Lung microvascular endothelial cell (primary cell): ENCODE data around the gene CACNA1C. TPM values are rescaled to one million over a fixed set of nuclear protein-coding genes. Genes with fewer than 3 reads are reported as not detected.

Experiments used
- DNase-seq, 2 donors: peaks; one replicate each; pipeline versions ENCODE4 v3.0.0 to v3.0.0-alpha.2; 2010; ENCODE audit warnings: low read depth in 2 of 2
- total RNA-seq: library from RNA; depleted of rRNA; stranded (reverse); fragments of >200 nt; gene quantifications from 2 replicates; pipeline ENCODE4 v1.2.1, GENCODE V29; 2014

CACNA1C gene
- total RNA-seq, 1 donor from 2014 or later: under 0.01 TPM

DNA sequence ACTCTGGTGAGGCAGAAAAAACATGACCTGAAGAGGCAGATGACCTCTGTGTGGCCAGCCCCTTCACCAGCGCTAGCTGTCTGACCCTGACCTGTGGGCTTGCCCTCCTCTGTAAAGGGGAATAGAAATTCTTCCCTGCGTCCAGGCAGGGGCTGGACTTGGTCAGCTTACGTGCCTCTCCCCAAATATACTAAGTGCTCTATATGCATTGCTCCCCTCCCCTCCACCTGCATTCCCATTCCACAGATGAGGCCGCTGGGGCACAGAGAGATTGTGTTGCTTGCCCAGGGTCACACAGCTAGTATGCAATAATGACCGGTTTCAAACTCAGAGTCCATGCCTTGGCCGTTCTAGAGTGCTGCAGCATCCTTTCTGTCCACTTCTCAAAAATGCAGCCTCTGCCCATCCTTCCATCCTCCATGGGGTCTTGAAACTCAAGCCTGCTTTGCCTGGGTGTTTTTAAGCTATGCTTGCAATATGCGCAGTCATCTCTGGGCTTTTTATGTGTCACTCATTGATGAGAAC lies 303.9 kb downstream of the CACNA1C start:
- no peak for DNase-seq

DNA sequence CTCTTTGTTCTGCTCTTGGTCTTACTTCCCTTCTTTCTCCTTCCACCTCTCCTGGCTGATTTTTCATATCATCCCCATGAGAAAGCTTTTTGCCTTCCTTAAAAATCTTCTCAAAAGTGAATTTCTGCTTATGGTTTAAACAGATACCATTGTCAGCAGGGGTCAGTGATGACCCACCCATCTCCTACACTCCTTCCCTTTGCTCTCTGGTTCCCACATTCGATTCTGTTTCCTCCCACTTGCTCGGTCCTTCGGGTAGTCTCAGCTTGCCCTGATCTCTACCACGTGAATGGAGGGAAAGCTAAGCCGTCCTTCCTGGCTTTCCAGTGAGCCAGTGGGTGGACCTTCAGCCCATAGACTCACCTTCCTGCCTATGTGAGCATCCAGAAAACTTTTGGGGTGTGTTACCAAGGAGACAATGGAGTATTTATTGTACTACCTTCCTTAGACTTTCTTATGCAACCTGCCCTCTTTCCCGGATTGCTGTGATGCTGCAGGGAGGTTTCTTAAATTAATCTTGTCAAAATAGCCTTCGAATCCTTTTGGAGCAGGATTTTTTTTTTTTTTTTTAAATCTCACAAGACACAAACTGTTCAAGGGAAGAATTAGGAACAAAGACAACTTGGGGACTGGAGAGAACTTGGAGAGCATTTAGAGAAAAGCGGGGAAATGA lies 306.3 kb downstream of the CACNA1C start:
- no peak for DNase-seq

DNA sequence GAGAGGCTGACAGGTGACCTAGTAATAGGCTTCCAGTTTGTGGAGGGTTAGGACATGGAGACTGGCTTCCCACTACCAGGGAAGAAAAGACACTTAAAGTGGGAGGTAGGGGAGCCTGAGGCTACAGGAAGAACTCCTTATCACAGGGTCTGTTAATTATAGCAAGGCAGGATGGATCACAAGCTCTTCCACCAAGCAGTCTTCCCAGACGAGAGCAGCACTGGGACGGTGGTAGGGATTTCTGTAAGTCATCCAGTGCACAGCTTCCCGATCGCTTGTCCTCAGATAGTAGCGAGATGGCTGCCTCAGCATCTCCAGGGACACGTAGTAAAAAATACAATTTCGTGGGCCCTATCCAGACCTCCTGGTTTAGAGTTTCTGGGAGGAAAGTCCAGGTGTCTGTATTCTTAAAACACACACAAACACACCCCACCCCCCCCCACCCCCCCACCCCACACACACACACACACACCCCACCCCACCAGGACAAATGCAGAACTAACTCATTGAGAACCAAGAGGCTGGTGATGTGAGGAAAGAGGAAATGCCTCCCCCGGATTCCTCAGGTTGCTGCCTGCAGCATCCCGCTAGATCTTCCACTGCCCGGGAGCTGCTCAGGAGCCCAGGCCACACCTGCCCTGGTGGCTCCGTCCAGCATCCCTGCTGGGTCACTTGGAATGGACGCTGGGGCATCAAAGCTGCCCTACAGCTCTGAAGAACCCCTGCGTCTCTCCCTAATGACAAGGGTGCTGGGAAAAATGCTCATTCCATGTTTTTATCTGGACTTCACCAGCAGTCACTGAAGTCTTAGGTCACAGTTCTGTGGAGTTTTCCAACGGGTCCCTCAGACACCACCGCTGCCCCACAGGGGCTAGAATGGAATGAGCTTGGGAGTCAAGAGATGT lies 307.2 kb downstream of the CACNA1C start:
- no peak for DNase-seq

DNA sequence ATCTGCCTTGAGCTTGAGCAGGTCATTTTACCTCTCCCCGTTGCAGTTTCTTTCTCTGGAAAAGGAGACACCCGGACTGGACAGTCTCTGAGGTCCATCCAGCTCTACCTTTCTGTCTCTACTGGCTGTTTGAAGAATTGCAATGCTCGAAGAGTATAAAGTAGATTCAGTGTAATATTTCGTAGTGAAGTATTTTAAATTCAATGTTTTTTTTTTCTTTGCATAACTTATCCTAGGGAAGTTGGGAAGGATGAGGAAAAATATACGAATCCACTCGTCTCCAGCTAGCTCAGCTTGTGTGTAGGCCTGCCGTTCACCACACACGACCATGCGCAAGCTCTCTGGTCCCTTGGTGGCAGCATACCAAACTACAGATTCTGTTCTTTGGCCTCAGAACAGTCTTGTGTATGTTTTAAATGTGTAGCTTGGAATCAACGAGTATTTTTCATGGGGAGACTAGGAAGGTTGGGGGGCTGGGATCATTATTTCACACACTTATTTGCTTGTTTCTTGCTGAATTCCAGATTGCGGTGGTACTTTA lies 307.9 kb downstream of the CACNA1C start:
- no peak for DNase-seq

DNA sequence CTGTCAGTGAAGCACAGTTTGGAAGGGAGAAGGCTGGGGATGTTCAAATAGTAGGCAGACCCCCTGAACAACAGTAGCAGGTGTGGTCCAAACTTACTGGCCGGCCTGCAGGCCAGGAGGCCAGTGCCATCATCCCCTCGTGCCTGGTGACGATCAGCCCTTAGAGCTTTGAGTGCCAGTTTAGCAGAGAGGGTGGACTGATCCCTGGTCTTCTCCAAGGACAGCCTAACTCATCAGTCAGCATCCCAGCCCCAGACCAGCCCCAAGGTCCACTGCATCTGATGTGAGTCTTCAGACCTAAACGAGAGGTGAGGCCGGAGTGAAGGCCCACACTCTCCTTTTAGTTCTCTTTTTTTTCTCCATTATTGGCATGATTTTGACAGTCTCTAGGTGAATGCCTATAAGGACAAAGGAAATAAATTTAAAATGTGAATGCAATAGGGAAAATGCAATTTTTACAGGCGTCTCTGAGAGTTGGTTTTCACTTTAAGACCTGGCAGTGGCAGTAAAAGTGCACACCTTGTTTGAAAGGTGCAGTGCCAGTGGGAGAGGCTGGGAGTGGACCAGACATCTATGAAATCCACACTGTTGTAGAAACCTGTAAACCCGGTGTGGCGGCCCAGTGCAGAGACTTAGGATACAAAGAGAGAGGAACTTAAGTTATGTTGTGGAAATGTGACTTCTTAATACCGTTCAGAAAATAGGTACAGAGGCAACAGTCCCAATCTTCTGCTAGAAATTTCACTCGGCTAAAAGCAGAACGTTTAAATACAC lies 311.2 kb downstream of the CACNA1C start:
- DNase-seq: no peak

DNA sequence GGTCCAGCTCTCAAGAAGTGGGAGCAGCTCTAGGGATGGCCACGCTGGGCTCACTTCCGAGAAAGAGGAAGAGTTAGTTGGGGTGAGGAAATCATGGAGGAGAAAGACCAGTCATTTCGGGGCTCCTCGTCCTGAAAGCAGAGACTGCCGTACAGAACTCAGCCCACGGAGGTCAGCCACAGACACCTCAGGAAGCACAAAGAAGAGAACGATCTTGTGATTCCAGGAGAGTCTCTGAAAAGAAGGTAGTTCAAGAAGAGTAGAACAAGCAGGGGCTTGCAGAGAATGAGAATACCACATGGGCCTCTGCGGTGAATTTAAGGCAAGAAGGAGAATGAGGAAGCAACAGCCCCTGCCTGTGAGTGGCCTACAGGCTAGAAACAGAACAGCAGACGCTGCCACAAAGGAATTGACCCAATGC lies 311.9 kb downstream of the CACNA1C start:
- DNase-seq: no peak

DNA sequence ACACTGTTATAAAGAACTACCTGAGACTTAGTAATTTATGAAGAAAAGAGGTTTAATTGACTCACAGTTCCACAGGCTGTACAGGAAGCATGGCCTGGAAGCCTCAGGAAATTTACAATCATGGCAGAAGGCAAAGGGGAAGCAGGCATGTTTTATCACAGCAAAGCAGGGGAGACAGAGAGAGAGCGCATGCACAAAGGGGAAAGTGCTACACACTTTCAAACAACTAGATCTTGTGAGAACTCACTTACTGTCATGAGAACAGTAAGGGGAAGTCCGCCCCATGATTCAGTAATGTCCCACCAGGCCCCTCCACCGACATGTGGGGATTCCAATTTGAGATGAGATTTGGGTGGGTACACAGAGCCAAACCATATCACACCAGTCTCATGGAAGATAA lies 313.9 kb downstream of the CACNA1C start:
- DNase-seq: no peak

DNA sequence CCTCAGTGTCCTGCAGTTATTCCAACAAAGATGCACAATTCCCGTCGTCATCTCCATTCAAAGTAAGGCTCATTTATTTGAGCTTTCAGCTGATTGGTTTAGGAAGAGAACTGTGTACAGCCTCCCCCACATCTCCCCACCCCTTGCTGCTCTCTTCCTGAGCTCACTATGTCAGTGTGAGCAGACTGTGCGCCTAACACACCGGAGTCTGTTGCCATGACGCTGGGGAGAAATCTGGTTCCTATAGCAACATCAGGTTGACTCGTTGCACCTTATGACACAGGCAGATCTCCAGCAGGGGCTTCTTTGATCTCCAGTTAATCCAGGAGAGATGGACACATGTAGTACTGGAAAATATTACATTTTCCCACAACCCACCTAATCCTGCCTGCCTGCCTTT lies 319.4 kb downstream of the CACNA1C start:
- no peak for DNase-seq

DNA sequence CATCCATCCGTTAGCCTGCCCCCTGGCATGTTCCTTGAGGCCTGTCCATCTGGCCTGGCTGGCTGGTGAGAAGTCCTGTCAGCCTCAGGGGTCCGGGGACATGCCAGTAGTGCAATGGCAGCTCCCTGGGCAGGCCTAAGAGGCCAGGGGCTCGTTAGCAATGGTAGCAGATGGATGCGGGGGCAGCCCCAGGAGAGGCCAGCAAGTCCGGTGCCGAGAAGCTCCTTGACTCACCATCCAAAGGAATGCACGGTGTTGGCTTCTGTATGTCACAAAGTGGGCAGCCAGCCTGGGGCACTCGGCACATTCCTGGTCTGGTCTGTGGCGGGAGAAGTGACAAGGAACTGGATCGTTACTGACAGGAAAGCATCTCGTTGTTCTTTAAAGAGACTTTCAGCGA lies 319.9 kb downstream of the CACNA1C start:
- no peak for DNase-seq

DNA sequence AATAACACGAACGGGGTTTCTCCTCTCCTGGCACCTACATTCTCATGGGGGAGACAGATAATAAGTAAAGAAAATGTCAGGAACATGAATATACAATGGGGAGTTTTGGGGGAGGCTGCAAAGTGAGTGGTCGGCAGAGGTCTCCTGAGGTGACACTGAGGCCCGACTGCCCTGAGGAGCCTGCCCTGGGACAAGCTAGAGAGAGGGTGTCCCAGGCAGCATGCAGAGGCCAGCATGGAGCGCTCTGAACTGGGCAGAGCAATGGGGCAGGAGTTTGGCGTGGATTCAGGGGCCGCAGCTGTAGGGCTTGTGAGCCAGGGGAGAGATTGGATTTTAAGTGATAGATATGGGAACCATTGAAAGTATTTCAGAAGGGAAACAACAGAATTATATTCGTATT lies 320.5 kb downstream of the CACNA1C start:
- no peak for DNase-seq

DNA sequence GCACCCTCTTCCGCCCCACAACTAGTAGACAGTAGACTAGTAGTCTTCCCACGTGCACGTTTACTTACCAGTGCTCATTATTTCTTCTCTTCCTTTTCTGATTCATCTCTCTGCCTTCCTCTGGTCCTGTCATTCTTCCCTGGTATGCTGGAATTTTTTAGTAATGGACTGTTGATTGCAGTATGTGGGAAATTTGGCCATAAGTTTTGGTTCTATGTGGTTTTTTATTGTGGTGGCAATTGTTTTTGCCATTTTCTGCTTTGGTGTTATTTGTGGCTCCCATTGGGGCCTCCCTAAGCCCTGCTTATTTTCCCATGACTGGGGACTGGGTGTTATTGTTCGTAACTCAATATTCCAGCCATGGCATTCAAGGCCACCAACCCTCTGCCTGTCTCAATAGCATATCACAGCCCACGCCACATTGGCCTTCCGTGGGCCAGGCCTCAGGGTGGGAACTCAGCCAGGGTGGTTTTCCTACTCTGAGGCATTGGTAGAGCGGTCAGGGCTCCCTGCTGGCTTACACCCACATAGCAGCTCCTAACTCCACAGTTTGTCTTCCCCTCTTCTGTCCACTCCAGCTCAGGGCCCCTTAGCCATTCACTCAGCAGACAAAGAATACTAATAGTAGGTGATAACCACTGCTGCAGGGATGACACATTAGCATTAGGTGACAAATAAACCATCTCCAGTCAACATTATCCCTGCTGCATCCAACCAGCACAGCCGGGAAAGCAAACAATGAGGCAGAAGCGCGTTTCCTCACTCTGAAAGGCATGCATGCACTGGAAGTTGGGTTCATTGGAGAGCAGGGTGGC lies 321.5 kb downstream of the CACNA1C start:
- DNase-seq: no peak

DNA sequence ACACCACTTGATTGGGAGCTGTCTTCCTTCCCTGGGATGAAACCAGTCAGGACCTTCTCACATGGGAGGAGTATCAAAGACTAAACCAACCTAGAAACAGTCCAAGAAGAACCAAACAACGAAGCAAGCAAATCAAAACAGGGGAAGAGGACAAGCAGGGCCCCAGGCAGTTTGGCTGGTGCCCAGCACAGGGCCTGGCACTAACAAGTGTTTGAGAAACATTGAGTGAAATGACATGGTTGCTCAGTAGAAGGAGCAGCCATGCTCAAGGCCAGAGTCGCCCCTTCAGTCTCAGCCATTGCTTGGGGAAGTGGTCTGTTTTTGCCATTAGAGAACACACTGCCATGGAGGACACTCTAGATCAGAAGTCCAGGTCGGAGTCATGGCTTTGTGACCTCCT lies 323.1 kb downstream of the CACNA1C start:
- no peak for DNase-seq

DNA sequence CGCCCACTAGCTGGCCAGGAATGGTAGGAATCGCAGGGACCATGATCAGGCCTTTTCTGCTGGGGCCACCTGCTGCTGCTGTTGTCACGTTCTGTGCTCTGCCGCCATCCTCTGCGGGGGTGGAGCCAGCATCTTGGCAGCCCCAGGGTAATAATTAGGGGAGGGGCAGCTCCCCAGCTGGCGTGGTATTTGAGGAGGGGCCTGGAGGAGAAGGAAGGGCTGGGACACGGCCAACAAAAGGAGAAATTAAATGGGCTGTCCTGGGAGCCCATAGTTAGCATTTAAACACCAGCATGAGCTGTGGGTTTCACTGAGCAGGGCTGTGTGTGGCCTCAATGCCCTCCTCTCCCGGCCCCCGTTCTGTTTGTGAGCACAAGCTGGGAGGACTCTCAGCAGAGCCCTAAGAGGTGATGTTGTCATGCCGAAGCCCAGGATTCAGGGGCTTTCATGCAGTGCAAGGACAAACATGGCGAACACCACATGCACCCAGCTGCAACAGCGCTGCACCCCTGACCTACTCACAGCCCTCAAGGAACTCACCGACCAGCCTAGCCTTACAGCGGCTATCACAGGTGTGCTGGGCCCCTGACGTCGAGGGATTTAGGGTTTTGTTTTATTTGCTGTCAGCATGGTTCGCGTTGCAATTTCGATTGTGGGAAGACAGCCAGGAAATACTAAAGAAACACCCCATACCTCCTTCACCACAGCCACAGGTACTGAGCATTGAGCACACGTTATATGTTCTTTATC lies 324.3 kb downstream of the CACNA1C start:
- DNase-seq: no peak

DNA sequence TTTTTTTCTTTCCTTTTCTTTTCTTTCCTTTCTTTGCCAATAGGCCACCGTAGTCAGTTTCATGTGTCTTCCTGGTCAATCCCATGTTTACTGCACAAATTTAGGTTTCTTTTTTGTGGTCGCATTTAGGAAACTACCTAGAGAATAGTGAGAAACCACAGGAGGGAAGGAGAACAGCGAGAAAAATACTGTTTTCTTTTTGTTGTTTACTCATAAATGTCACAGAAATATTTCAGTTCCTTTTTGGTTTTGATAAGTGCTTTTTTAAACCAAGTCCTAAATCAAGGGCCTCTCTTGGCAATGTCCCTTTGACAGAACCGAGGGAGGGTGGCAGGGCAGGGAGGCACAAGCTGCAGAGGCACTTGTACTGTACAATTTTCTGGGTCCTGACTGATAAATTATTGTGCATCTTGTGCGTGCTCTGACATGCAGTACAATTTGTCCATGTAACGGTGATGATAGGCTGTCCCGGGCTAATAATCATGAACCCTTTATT lies 326.1 kb downstream of the CACNA1C start:
- no peak for DNase-seq

DNA sequence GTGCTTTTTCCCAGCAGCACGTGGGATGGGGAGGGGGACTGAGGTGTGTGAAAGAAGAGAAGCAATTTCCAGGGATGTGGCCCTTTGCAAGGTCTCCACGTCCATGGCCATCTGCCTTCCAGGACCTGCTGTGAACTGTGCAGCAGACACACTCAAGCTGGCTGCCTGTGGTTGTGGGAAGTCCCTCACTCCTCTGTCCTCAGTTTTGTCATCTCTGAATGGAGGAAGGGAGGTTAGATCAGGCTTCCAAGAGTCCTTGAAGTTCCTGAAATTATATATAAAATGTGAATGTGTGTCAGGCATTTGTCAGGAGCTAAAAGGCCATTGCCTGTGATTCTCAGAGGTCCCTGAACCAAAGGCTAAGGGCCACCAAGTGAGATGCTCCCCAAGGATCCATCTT lies 328.2 kb downstream of the CACNA1C start:
- no peak for DNase-seq

DNA sequence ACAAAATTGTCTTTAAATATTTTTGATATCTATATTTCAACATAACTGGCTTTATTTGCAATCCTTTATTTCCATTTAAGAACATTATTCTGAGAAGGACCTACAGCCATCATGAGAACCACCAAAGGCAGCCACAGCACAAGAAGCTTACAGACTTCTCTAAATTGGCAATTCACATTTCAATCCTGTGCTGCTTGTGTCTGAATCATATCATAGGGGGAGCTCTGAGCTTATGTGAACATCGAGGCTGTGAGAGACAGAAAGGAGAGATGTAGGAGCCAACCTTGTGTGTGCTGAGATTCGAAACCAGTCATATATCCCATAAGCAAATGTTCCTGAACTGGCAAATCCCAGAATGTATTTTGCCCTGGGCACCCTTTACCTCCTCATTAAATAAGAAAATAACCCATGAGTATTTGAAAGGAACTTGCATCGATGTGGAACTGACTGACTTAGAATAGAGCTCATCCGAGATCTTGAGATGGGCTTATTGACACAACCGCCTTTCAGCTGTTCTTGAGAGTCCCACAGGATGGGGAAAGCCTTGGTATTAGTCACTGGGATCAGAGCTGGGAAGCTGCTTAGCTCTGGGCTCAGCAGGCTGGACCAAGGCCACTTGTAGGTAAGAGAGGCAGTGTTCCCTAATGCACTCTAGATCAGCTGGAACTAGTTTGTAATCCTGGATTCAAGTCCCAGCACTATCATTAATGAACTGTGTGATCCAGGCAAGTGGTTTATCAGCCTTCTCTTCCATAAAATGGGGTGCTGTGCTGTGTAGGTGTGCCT lies 329.8 kb downstream of the CACNA1C start:
- peak in 1 of 2 donors; percentile 49 for DNase-seq

DNA sequence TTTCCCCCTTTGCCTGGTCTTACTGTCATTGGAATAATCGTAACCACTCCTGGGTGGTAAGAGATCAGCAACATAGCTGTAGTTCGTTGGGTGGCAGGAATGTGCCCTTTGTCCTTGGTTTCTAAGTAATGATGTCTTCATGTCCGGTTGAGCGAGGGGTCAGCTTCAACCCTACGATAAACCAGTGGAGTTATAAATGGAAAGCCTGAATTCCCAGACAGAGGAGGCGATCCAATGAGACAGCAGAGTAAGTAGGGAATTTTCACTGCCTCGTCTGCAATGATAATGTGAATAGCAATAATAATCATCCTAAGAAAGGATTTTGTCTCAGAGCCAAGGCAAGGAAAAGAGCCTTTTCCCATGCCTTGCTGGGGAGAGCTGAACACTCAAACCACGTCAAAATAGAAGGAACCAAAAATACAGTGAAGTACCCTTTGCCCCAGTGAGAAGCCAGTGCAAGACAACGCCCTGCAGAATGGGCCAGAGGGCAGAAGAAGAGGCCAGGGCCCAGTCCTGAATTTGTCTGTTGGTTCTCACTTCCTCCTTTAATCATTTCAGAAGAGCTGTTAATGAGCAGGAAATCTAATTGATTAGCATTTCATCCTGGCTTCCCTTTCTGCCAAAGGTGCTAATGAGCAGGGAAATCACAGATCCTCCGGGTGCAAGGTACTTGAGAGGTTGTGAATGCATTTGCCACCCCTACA lies 330.7 kb downstream of the CACNA1C start:
- no peak for DNase-seq

DNA sequence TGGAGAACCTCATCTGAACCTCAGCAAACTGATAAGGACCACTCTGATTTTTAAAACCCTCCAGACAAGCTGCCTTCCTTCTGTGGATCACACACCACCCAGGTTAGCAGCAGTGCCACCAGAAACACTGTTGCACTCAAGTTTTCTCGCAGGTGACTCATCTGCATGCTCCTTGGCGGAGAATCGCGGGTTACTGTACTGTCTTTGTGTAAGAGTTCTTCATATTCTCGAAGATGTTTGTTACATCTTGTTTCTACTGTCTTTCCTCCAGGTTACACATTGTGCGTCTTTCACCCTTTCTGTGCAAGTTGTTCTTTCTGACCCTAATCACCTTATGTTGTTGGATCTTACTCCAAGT lies 331.2 kb downstream of the CACNA1C start:
- no peak for DNase-seq
